ENCODE data around the gene GNB5.
"Not testable (repeated sequence)": the region's sequence is repeated elsewhere in the genome, so short reads cannot be mapped to it uniquely, and the experiment has no call there.

GNB5 gene

GRCh38 chr15:52191207-52191606, at the start of gene GNB5:
Gene GNB5 (minus strand): TSS chr15:52191392. CDS start chr15:52184676, 6,716 bp downstream.
- peak; percentile 32 for DNase-seq

GRCh38 chr15:52240166-52240565, 49.0 kb upstream of the GNB5 start:
- DNase-seq, result no peak

- not testable (repeated sequence) for DNase-seq
Observed at GRCh38 chr15:52238989-52239525, 47.9 kb upstream of the GNB5 start.

GRCh38 chr15:52238149-52238548, 47.0 kb upstream of the GNB5 start:
- no peak for DNase-seq

GRCh38 chr15:52236013-52236412, 44.8 kb upstream of the GNB5 start:
- no peak for DNase-seq

GRCh38 chr15:52234596-52235541, 43.7 kb upstream of the GNB5 start:
- DNase-seq, result peak; percentile 12

- peak; percentile 80 for DNase-seq
Observed at GRCh38 chr15:52233405-52233804, 42.2 kb upstream of the GNB5 start.

- peak; percentile 78 for DNase-seq
Observed at GRCh38 chr15:52232327-52232726, 41.1 kb upstream of the GNB5 start.

GRCh38 chr15:52230073-52230472, 38.9 kb upstream of the GNB5 start:
- DNase-seq, result no peak

- no peak for DNase-seq
Observed at GRCh38 chr15:52228921-52229320, 37.7 kb upstream of the GNB5 start.

- peak; percentile 95 for DNase-seq
Observed at GRCh38 chr15:52227456-52227855, 36.3 kb upstream of the GNB5 start.

- no peak for DNase-seq
Observed at GRCh38 chr15:52225230-52225629, 34.0 kb upstream of the GNB5 start.

- DNase-seq, result no peak
Observed at GRCh38 chr15:52224211-52224610, 33.0 kb upstream of the GNB5 start.

GRCh38 chr15:52221730-52222129, 30.5 kb upstream of the GNB5 start:
- DNase-seq, result no peak

GRCh38 chr15:52220937-52221660, 29.9 kb upstream of the GNB5 start:
- no peak for DNase-seq

- DNase-seq, result no peak
Observed at GRCh38 chr15:52220251-52220650, 29.1 kb upstream of the GNB5 start.

GRCh38 chr15:52218816-52219215, 27.6 kb upstream of the GNB5 start:
- no peak for DNase-seq

- DNase-seq, result no peak
Observed at GRCh38 chr15:52218371-52218770, 27.2 kb upstream of the GNB5 start.

GRCh38 chr15:52217186-52217585, 26.0 kb upstream of the GNB5 start:
- peak; percentile 20 for DNase-seq

- no peak for DNase-seq
Observed at GRCh38 chr15:52214553-52214952, 23.4 kb upstream of the GNB5 start.

GRCh38 chr15:52213206-52213605, 22.0 kb upstream of the GNB5 start:
- no peak for DNase-seq

GRCh38 chr15:52208306-52208946, 17.2 kb upstream of the GNB5 start:
- DNase-seq, result peak; percentile 85

- DNase-seq, result no peak
Observed at GRCh38 chr15:52207191-52207590, 16.0 kb upstream of the GNB5 start.
